NK-92 (cell line): Measurements from ENCODE around the gene PIGO.
A peak's percentile ranks its signal among the peaks of the same experiment; 100 is the strongest.

Experiments used
- DNase-seq: peaks from one replicate; lab custom pipeline; 2025; ENCODE audit not compliant: unreplicated experiment; lab: John Stamatoyannopoulos, UW

Gene PIGO

DNA sequence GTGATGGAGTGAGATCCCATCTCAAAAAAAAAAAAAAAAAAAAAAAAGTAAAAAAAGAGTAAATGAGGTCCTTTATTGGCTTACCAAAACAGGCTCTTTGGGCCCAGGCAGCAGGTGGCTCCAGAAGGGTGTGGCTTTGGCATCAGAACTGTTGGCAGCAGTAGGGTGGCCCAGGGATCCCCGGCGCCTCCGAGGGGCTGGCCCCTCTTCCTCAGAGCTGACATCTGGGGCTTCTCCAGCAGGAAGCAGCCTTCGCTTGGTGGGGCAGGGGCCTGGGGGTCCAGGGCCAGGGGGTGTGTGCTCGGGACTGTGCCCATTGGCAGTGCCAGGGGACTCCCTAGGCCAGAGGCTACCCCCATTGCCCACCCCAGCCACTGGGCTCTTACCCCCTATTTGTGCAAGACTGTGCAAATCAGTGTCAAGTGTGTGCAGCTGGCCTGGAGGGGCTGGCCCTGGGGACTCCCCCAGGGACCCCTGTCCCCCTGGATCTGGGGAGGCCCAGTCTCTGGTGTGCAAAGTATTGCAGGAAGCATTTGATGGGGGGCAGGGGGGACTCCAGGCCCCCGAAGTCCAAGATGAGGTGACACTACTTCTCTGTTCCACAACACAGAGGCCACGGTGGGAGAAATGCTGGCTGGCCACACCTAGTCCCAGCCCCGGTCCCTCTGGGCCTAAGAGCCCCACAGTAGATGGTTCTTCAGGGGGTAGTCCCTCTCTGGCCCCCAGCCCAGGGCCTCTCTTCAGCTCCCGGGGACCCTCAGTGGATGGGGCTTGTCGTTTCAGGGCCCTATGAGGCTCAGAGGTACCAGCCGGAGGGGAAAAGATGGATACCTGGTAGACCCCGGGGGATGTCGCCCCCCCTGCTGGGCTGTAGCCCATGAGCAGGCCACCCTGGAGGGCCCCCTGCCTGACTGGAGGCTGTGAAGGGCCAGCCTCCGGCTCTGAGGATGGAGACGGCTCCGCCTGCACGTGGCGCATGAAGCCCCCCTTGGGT, 11.2 kb upstream of the PIGO start:
- DNase-seq: no peak

- DNase-seq: no peak
Observed at GRCh38 chr9:35106343-35106730, 9.9 kb upstream of the PIGO start.

- no peak for DNase-seq
Observed at GRCh38 chr9:35105571-35106342, 9.4 kb upstream of the PIGO start.

GRCh38 chr9:35105126-35105525, 8.7 kb upstream of the PIGO start:
- DNase-seq: no peak

DNA sequence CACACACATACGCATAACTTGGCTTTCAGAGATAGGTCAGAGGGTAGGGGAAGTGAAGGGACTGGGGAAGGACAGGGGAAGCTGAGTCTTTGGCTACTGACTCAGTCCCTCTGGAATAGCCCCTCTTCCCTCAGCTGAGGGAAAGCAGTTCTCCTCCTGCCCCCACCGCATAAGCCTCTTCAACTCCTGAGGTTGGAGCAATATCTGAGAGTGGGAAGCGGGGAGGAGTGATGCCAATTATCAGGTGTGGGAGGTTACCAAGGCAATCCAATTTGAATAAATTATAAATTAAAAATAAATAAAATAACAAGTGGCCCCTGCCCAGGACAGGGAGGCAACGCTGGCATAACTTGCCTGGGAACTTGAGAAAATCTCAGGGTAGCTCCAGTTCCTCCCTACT, 8.2 kb upstream of the PIGO start:
- no peak for DNase-seq

DNA sequence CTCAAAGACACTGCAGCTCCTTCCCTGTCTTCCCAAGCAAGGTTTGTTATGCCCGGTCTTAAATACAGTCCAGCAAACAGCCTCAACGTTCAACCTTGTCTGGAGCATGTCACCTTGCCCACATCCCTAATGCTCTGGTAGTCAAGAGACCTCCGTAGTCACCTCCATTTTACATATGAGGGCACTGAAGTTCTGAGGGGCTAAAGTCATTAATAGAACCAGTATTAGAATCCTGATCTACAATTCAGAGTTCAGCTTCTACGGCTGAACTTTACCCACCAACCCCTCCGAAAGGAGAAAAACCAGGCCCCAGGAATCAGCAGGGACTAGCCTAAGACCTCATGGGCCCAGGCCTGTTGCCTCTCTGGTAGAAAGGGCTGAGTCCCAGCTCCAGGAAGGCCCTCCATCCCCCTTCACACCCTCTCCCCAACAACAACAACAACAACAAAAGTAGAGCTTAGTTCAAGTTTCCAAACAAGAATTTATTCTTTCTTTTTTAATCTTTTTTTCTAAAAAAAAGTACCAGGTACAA, 7.3 kb upstream of the PIGO start:
- DNase-seq: no peak

- DNase-seq: peak; percentile 48
Observed at GRCh38 chr9:35102769-35103659, 6.6 kb upstream of the PIGO start, which contains the start of gene STOML2. Gene STOML2 (minus strand): TSS chr9:35103131. CDS start chr9:35103094, 37 bp downstream.

- no peak for DNase-seq
Observed at GRCh38 chr9:35102465-35102768, 6.0 kb upstream of the PIGO start.

DNA sequence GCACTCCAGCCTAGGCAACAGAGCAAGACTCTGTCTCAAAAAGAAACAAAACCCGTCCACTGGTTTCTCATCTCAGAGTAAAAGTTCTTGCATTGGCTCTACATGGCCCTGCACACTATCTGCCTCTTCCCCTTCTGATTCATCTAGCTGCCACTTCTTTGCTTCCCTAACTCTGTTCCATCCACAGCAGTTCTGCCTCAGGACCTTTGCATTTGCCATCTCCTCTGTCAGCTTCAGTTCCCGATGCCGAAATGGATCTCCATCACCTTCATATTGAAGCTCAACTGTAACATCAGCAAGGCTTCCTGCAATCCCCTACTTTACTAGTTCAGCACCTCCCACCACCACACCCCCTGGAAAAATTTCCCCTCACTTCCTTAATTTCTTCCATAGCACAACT, 1.2 kb upstream of the PIGO start:
- DNase-seq: no peak

DNA sequence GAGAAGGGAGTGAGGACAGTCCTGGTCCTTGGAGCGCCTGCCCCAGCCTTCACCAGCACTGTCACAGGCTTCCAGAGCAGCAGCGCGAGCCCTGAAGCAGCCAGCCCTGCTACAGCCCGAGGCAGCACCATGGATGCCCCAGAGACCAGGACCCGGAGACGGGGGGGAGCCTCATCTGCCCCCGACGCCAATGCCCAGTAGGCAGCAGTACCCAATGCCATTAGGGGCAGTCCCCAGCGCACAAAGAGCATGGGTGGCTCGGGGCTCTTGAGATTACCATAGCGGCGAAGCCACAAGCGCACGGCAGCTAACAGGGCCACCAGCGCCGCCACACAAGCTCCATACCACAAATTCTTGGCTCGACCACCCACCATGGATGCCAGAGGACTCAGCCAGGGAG, 4.9 kb downstream of the PIGO start:
- no peak for DNase-seq

DNA sequence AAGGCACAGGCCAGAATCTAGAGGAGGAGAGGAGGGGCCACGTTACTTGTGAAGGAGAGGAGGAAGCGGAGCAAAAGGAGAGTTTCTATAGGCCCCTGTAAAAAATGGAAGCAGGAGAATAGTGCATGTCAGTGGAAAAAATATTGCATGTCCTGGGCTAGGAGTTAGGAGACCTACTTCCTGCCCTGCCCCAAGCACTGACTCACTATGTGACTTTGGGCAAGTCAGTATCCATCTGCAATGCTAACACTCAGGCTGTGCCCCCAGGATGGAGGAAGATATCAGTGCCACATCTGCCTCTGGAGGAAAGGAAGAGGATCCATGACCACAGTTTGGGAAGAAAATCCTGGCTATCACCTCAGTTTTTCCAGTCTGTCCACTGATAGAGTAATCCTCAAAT, 7.0 kb downstream of the PIGO start:
- DNase-seq: no peak

DNA sequence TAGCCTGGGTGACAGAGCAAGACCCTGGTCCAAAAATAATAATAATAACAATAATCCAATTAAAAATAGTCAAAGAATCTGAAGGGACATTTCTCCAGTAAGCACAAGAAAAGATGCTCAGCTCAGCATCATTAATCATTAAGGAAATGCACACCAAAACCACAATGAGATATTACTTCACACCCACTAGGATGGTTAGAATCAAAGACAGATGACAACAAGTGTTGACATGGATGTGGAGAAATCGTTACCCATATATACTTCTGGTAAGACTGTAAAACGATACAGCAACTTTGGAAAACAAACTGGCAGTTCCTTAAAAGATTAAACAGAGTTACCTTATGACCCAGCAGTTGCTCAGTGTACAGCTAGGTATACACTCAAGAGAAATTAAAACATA, 11.3 kb downstream of the PIGO start:
- no peak for DNase-seq

GRCh38 chr9:35079426-35080341, 16.7 kb downstream of the PIGO start, which contains the start of gene FANCG:
Gene FANCG (minus strand): TSS chr9:35079942. CDS start chr9:35079524, 418 bp downstream.
- DNase-seq: no peak

DNA sequence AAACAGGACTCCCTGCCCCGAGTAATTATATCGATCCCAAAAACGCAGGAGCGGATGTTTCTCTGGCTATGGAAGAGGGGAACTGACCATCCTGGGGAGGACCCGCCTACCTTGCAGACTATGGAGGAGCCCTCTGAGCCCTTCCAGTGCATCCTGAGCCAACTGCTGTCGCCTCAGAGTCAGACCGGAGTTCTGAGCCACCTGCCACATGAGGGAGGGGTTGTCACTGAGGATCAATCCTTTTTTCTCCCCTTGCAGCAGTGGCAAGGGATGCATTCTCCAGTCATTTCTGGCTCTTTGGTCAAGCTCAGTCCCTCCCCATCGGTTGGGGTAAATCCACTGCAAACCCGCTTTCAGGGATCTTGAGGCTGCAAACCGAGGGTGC, 17.4 kb downstream of the PIGO start:
- DNase-seq: no peak

DNA sequence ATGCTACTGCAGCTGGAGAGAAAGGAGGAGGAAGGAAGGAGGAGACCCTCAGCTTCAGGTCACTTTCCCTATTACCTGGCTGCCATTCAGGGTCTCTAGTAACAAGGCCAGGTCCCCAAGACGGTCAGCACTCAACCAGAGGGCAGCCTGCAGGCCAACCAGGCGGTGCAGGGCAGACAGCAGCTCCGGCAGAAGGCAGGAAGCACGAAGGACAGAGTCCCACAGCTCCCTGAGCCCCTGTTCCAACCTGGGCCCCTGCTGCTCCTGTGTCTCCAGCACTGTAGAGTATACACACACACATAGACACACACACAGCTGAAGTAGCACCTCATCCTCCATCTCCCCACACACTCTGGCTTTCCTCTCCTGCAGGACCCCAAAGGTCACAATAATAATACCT, 18.3 kb downstream of the PIGO start:
- no peak for DNase-seq

GRCh38 chr9:35076848-35077247, 19.5 kb downstream of the PIGO start:
- DNase-seq: no peak

DNA sequence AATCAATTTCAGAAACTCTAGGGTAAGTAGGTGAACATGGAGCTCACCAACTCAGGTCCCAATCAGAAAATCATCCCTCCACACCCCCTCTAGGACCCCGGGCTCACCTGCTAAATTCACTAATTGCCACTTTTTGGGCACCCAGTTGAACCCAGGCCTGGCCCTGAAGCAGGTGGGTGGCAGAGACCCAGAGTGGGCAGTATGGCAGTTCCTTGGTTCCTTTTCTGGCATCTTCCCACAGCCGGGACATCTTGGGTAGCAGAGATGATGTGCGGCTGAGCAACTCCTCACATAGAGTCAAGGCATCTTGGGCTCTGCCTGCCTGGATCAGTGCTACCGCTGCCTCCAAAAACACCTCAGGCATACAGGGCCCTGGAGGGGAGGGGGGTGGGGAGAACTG, 21.0 kb downstream of the PIGO start:
- no peak for DNase-seq

- DNase-seq: no peak
Observed at GRCh38 chr9:35074791-35075190, 21.6 kb downstream of the PIGO start.

- DNase-seq: no peak
Observed at GRCh38 chr9:35074141-35074540, 22.2 kb downstream of the PIGO start.

- DNase-seq: no peak
Observed at GRCh38 chr9:35073279-35073612, 23.1 kb downstream of the PIGO start.
